ENCODE data around the gene ATP10B.

ATP10B gene

DNA sequence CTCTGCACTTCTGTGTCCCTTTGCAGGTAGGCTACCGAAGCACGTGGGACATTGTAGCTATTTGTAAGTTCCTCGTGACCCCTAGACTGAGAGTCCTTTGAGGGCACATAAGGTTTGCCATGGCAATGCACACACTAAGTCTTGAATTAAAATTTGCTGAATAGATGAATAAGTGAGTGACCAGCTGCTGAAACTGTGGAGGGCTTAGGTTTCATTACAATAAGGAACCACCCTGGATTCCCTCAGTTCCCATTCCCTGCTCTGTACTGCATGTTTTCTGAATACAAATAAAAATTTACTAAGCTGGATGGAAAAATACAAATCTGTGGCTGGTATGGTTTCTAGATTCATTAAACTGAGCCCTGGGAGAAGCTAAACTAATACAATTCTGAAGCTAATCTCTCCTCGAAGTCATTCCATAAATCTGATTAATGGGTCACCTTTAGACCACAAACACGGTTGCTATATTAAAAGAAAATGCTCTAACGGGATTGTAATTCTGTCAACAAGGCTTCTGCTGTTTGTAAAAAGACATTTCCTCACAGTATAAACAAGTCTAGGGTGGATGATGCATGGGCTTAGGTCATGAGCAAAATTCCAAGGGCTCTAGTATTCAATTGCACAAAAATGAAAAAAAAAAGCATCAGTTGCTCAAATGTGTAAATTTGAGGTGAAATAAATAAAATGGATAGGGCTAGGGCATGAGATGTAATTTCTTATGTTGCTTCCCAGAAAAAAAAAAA lies 172.3 kb downstream of the ATP10B start:
- Histone ChIP-seq H3K27ac (ENCODE audit: low read length) (no peak overlapping the region), H3K9me3 (ENCODE audit: insufficient read depth, low read length, severe bottlenecking) (peaks cover 3% of the 10 kb centered on the region), H3K36me3 (ENCODE audit: insufficient read depth, low read length) (no peaks in the 10 kb centered on the region), H3K4me1 (ENCODE audit: insufficient read depth, low read length) (no peaks in the 10 kb centered on the region; the same call in 1 of the 2 replicates), H3K9ac (ENCODE audit: low read depth, low read length) (no peak overlapping the region), H3K79me2 (ENCODE audit: insufficient read depth, low read length) (no peaks in the 10 kb centered on the region), H2AFZ (ENCODE audit: low read depth, low read length) (no peak overlapping the region), H4K20me1 (ENCODE audit: insufficient read depth, low read length) (no peaks in the 10 kb centered on the region), H3K4me2 (ENCODE audit: insufficient read depth, low read length) (no peak overlapping the region), H3K27me3 (ENCODE audit: insufficient read depth, low read length, poor library complexity) (no peaks in the 10 kb centered on the region), H3K4me3 (ENCODE audit: low read depth in 1 of 2, low read length in 2 of 2) (no peak overlapping the region)
- ATAC-seq (ENCODE audit: insufficient read depth, low read depth): no peak
- TF ChIP-seq, protein P1, sequence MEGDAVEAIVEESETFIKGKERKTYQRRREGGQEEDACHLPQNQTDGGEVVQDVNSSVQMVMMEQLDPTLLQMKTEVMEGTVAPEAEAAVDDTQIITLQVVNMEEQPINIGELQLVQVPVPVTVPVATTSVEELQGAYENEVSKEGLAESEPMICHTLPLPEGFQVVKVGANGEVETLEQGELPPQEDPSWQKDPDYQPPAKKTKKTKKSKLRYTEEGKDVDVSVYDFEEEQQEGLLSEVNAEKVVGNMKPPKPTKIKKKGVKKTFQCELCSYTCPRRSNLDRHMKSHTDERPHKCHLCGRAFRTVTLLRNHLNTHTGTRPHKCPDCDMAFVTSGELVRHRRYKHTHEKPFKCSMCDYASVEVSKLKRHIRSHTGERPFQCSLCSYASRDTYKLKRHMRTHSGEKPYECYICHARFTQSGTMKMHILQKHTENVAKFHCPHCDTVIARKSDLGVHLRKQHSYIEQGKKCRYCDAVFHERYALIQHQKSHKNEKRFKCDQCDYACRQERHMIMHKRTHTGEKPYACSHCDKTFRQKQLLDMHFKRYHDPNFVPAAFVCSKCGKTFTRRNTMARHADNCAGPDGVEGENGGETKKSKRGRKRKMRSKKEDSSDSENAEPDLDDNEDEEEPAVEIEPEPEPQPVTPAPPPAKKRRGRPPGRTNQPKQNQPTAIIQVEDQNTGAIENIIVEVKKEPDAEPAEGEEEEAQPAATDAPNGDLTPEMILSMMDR (IDR thresholded peaks at IDR 0.05; ENCODE audit: borderline replicate concordance, extremely low read depth, low read length, poor library complexity, severe bottlenecking): no peak
- DNase-seq: no peak

DNA sequence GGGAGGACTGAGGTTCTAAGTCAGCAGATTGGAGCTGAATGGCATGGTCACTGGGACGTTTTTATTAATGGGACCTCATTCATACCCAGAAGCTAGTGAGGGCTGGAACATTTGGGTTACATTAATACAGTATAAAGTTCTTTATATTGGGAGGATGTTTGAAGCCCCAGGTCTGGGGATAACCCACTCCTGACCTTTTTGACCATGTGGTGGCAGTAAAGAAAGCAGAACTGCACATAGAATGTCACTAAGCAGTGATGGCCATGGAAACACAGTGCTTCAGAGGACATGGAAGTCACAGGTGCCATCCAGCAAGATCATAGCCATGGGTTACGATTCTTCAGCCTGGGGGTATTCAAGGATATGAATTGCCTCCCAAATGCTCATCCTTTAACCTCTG lies 176.0 kb downstream of the ATP10B start:
- no peak for TF ChIP-seq EZH2 (IDR thresholded peaks at IDR 0.05; ENCODE audit: borderline replicate concordance, low read depth, low read length, severe bottlenecking)
- TF ChIP-seq, protein P1 (IDR thresholded peaks at IDR 0.05; ENCODE audit: borderline replicate concordance, extremely low read depth, low read length, poor library complexity, severe bottlenecking): peak; percentile 30
- 0 out of 3 replicates have a peak, but pooled peaks have one; percentile 35 for ATAC-seq (ENCODE audit: insufficient read depth, low read depth)
- no peaks in the 10 kb centered on the region for H3K27me3 ChIP-seq (ENCODE audit: insufficient read depth, low read length, poor library complexity)

DNA sequence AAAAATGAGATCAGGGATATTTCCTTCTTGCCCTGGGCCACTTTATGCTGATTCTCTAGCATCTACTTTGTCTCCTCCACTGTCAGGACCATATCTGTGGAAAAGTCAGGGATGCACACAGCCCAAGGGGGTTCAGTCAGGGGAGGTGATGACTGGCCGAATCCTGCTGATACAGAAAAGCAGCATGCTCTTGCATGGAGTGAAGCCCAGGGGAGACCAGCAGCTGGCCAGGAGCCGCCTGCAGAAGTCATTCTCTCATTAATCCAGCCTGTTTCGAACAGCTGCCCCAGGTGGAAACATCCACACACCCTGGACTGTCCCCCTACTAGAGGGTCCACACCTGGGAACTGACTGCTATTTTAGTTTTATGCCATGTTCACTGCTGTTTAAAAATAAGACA lies 177.1 kb downstream of the ATP10B start:
- no peaks in the 10 kb centered on the region for H4K20me1 ChIP-seq (ENCODE audit: insufficient read depth, low read length)
- H3K79me2 ChIP-seq (ENCODE audit: insufficient read depth, low read length): no peaks in the 10 kb centered on the region
- H3K27me3 ChIP-seq (ENCODE audit: insufficient read depth, low read length, poor library complexity): no peaks in the 10 kb centered on the region
- no peak overlapping the region for H3K9ac ChIP-seq (ENCODE audit: low read depth, low read length)
- ATAC-seq (ENCODE audit: insufficient read depth, low read depth) (no peak), DNase-seq (no peak)
- no peaks in the 10 kb centered on the region for H3K9me3 ChIP-seq (ENCODE audit: insufficient read depth, low read length, severe bottlenecking)
- H3K4me2 ChIP-seq (ENCODE audit: insufficient read depth, low read length): no peak overlapping the region
- H3K27ac ChIP-seq (ENCODE audit: low read length): no peak overlapping the region
- no peak overlapping the region for H3K4me3 ChIP-seq (ENCODE audit: low read depth in 1 of 2, low read length in 2 of 2)
- H3K4me1 ChIP-seq (ENCODE audit: insufficient read depth, low read length): no peaks in the 10 kb centered on the region; the same call in 1 of the 2 replicates
- no peak overlapping the region for H2AFZ ChIP-seq (ENCODE audit: low read depth, low read length)
- H3K36me3 ChIP-seq (ENCODE audit: insufficient read depth, low read length): no peaks in the 10 kb centered on the region
- TF ChIP-seq, protein P1 (IDR thresholded peaks at IDR 0.05; ENCODE audit: borderline replicate concordance, extremely low read depth, low read length, poor library complexity, severe bottlenecking): no peak
- no peak for TF ChIP-seq EZH2 (IDR thresholded peaks at IDR 0.05; ENCODE audit: borderline replicate concordance, low read depth, low read length, severe bottlenecking)

More for the DNA sequence above, 176.0 kb downstream of the ATP10B start:
- Histone ChIP-seq H3K9me3 (ENCODE audit: insufficient read depth, low read length, severe bottlenecking) (peaks cover 3% of the 10 kb centered on the region), H3K4me1 (ENCODE audit: insufficient read depth, low read length) (no peaks in the 10 kb centered on the region; the same call in 1 of the 2 replicates), H3K9ac (ENCODE audit: low read depth, low read length) (no peak overlapping the region), H2AFZ (ENCODE audit: low read depth, low read length) (no peak overlapping the region), H3K36me3 (ENCODE audit: insufficient read depth, low read length) (no peaks in the 10 kb centered on the region), H3K27ac (ENCODE audit: low read length) (no peak overlapping the region), H4K20me1 (ENCODE audit: insufficient read depth, low read length) (no peaks in the 10 kb centered on the region), H3K4me2 (ENCODE audit: insufficient read depth, low read length) (no peak overlapping the region), H3K79me2 (ENCODE audit: insufficient read depth, low read length) (no peaks in the 10 kb centered on the region), H3K4me3 (ENCODE audit: low read depth in 1 of 2, low read length in 2 of 2) (no peak overlapping the region)
- no peak for DNase-seq

Data from DND-41 (cell line).